Ovary (tissue), 3 donors: Measurements from ENCODE around the gene MAPT.

Experiments
- POLR2A ChIP-seq: fragments of 450-650 bp; IDR thresholded peaks from one replicate; pipeline ENCODE4 v1.6.1; 2017; ENCODE audit warnings: antibody characterized with exemption, mild to moderate bottlenecking, moderate library complexity
- TF ChIP-seq, protein P1 (sequence below), 3 donors: fragments of 450-650 bp in 2 of 3; fragments of 200-600 bp in 1 of 3; IDR thresholded peaks; one replicate each; pipeline versions ENCODE4 v1.5.1 to v1.8.0; 2016 to 2022; ENCODE audit warnings: antibody characterized with exemption in 3 of 3, mild to moderate bottlenecking in 1 of 3
- donor health status: DM: no; HTN: no; CAD: no.

DNA sequence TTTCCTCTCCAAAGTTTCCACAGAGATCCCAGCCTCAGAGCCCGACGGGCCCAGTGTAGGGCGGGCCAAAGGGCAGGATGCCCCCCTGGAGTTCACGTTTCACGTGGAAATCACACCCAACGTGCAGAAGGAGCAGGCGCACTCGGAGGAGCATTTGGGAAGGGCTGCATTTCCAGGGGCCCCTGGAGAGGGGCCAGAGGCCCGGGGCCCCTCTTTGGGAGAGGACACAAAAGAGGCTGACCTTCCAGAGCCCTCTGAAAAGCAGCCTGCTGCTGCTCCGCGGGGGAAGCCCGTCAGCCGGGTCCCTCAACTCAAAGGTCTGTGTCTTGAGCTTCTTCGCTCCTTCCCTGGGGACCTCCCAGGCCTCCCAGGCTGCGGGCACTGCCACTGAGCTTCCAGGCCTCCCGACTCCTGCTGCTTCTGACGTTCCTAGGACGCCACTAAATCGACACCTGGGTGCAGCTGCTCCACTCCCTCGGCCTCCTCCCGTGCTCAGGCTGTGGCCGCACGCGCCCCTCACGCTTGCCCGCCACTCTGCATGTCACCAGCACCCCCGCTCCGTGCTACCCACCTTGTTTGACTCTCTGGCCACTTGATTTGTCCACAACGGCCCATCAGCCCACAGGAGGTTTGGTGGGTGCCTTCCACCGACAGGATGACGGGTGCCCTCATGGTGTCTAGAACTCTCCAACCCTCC lies 89.4 kb downstream of the MAPT start:
- no peak for TF ChIP-seq POLR2A
- TF ChIP-seq, protein P1, sequence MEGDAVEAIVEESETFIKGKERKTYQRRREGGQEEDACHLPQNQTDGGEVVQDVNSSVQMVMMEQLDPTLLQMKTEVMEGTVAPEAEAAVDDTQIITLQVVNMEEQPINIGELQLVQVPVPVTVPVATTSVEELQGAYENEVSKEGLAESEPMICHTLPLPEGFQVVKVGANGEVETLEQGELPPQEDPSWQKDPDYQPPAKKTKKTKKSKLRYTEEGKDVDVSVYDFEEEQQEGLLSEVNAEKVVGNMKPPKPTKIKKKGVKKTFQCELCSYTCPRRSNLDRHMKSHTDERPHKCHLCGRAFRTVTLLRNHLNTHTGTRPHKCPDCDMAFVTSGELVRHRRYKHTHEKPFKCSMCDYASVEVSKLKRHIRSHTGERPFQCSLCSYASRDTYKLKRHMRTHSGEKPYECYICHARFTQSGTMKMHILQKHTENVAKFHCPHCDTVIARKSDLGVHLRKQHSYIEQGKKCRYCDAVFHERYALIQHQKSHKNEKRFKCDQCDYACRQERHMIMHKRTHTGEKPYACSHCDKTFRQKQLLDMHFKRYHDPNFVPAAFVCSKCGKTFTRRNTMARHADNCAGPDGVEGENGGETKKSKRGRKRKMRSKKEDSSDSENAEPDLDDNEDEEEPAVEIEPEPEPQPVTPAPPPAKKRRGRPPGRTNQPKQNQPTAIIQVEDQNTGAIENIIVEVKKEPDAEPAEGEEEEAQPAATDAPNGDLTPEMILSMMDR (IDR thresholded peaks at IDR 0.05), result no peak
